Caco-2 (cell line): ENCODE measurements around the gene GPRIN1. TPM values are rescaled to one million over a fixed set of nuclear protein-coding genes. Genes with fewer than 3 reads are reported as not detected.

Experiments
- BruUV-seq: library from RNA; stranded (reverse); fragments of 400-500 nt; replicated peaks from 2 replicates; lab custom pipeline; 2021; lab: Mats Ljungman, UMichigan
- CTCF ChIA-PET: fragments of 300-600 bp; sonication (Branson Sonifier 250); formaldehyde crosslinking; loops from one replicate; lab custom pipeline; 2022; ENCODE audit warnings: antibody characterized with exemption; lab: Charles Lee
- POLR2A ChIA-PET: fragments of 300-600 bp; sonication (Branson Sonifier 250); formaldehyde crosslinking; loops from one replicate; lab custom pipeline; 2022; ENCODE audit warnings: antibody characterized with exemption; lab: Charles Lee
- DNase-seq, 2 experiments: peaks; one replicate each; pipeline versions ENCODE4 v3.0.0 to v3.0.0-alpha.2; 2020 to 2022
- H3K27me3 ChIP-seq: replicated peaks from 2 replicates; pipeline ENCODE4 v1.6.0; 2011; ENCODE audit warnings: low read length; ENCODE audit not compliant: control insufficient read depth, insufficient read depth
- H3K36me3 ChIP-seq: 2 replicates; pipeline ENCODE4 v1.5.1; 2011; ENCODE audit warnings: low read length; ENCODE audit not compliant: control insufficient read depth, insufficient read depth
- H3K4me1 ChIP-seq: fragments of 250-450 bp; sonication (Bioruptor Pico); 2 replicates; pipeline ENCODE4 v1.5.1; 2020; ENCODE audit warnings: mild to moderate bottlenecking
- H3K4me3 ChIP-seq: 2 replicates; pipeline ENCODE4 v1.5.1; 2011; ENCODE audit warnings: low read depth, mild to moderate bottlenecking, control low read depth, low read length
- H3K9me3 ChIP-seq: fragments of 250-450 bp; sonication (Bioruptor Pico); 2 replicates; pipeline ENCODE4 v1.5.1; 2020; ENCODE audit warnings: mild to moderate bottlenecking, moderate library complexity
- H3K27ac Mint-ChIP-seq: one replicate; pipeline ENCODE4 v1.8.0; 2022; ENCODE audit warnings: mixed read lengths; ENCODE audit not compliant: unreplicated experiment
- H3K27me3 Mint-ChIP-seq: one replicate; pipeline ENCODE4 v1.8.0; 2022; ENCODE audit warnings: mixed read lengths; ENCODE audit not compliant: insufficient read depth, unreplicated experiment
- H3K36me3 Mint-ChIP-seq: one replicate; pipeline ENCODE4 v1.8.0; 2022; ENCODE audit warnings: mild to moderate bottlenecking, mixed read lengths; ENCODE audit not compliant: insufficient read depth, unreplicated experiment
- H3K4me1 Mint-ChIP-seq: one replicate; pipeline ENCODE4 v1.8.0; 2022; ENCODE audit warnings: low read depth, mixed read lengths; ENCODE audit not compliant: unreplicated experiment
- H3K4me3 Mint-ChIP-seq: one replicate; pipeline ENCODE4 v1.8.0; 2022; ENCODE audit warnings: mild to moderate bottlenecking, moderate library complexity, mixed read lengths; ENCODE audit not compliant: unreplicated experiment
- H3K9me3 Mint-ChIP-seq: one replicate; pipeline ENCODE4 v1.8.0; 2022; ENCODE audit warnings: mixed read lengths; ENCODE audit not compliant: unreplicated experiment
- CTCF ChIP-seq, 2 experiments: fragments of 200-600 bp in 1 of 2; IDR thresholded peaks; 1 replicate in 1 of 2; 2 replicates in 1 of 2; pipeline versions ENCODE4 v1.5.1 to v1.8.0; 2011 to 2022; ENCODE audit warnings: antibody characterized with exemption in 1 of 2, control low read depth in 1 of 2, inconsistent platforms in 1 of 2, low read depth in 1 of 2, low read length in 1 of 2, mild to moderate bottlenecking in 1 of 2, moderate library complexity in 1 of 2; ENCODE audit not compliant: insufficient read depth in 1 of 2, severe bottlenecking in 1 of 2, unreplicated experiment in 1 of 2
- intact Hi-C: fragments of 100-400 bp; cut with micrococcal nuclease; formaldehyde crosslinking; loops from one replicate; pipeline ENCODE4 v1.10.0; 2022; ENCODE audit not compliant: unreplicated experiment
- total RNA-seq: library from RNA; stranded (reverse); gene quantifications from 2 replicates; pipeline ENCODE4 v1.2.3, GENCODE V29; 2022

GPRIN1 gene
- total RNA-seq, 1 experiment from 2014 or later: 3.9 TPM

GRCh38 chr5:176624938-176625337, 15.0 kb upstream of the GPRIN1 start:
- no TSS peak for BruUV-seq
- intact Hi-C loops: no loop called here
- CTCF ChIA-PET: no interaction called here
- peaks cover 7% of the 10 kb centered on the region for H3K4me1 ChIP-seq
- no peaks in the 10 kb centered on the region for H3K36me3 Mint-ChIP-seq
- H3K4me3 Mint-ChIP-seq: no peak overlapping the region
- H3K27me3 Mint-ChIP-seq: peaks cover 32% of the 10 kb centered on the region
- H3K9me3 ChIP-seq: no peaks in the 10 kb centered on the region
- DNase-seq: no peak
- H3K27ac Mint-ChIP-seq: no peak overlapping the region
- no peaks in the 10 kb centered on the region for H3K9me3 Mint-ChIP-seq
- peaks cover 9% of the 10 kb centered on the region for H3K27me3 ChIP-seq
- H3K4me3 ChIP-seq: no peak overlapping the region
- POLR2A ChIA-PET: no interaction called here
- no peak for TF ChIP-seq CTCF (IDR thresholded peaks at IDR 0.05; ENCODE audit: insufficient read depth in 1 of 2, low read depth in 1 of 2, low read length in 1 of 2, severe bottlenecking in 1 of 2, unreplicated experiment in 1 of 2)
- no peaks in the 10 kb centered on the region for H3K4me1 Mint-ChIP-seq
- no peaks in the 10 kb centered on the region for H3K36me3 ChIP-seq

GRCh38 chr5:176624142-176624541, 14.2 kb upstream of the GPRIN1 start:
- CTCF ChIA-PET: no interaction called here
- POLR2A ChIA-PET: no interaction called here
- Mint-ChIP-seq H3K27me3 (peaks cover 34% of the 10 kb centered on the region), H3K4me1 (no peaks in the 10 kb centered on the region), H3K27ac (no peak overlapping the region), H3K36me3 (no peaks in the 10 kb centered on the region), H3K4me3 (no peak overlapping the region), H3K9me3 (no peaks in the 10 kb centered on the region)
- intact Hi-C loops: no loop called here
- no peaks in the 10 kb centered on the region for H3K36me3 ChIP-seq
- no peak for TF ChIP-seq CTCF (IDR thresholded peaks at IDR 0.05; ENCODE audit: insufficient read depth in 1 of 2, low read depth in 1 of 2, low read length in 1 of 2, severe bottlenecking in 1 of 2, unreplicated experiment in 1 of 2)
- no TSS peak for BruUV-seq
- no peak overlapping the region for H3K4me3 ChIP-seq
- H3K9me3 ChIP-seq: no peaks in the 10 kb centered on the region
- H3K4me1 ChIP-seq: peaks cover 6% of the 10 kb centered on the region; the same call in 1 of the 2 replicates
- H3K27me3 ChIP-seq: peaks cover 9% of the 10 kb centered on the region
- DNase-seq: no peak

GRCh38 chr5:176621661-176622079, 11.7 kb upstream of the GPRIN1 start:
- POLR2A ChIA-PET: no interaction called here

More at GRCh38 chr5:176621661-176622079, 11.7 kb upstream of the GPRIN1 start:
- H3K27me3 ChIP-seq: peaks cover 7% of the 10 kb centered on the region
- no peaks in the 10 kb centered on the region for H3K4me1 Mint-ChIP-seq
- intact Hi-C loops: no loop called here
- no peak overlapping the region for H3K27ac Mint-ChIP-seq
- no TSS peak for BruUV-seq
- H3K4me3 Mint-ChIP-seq: no peak overlapping the region
- peaks cover 6% of the 10 kb centered on the region; the same call in 1 of the 2 replicates for H3K4me1 ChIP-seq
- no peaks in the 10 kb centered on the region for H3K36me3 Mint-ChIP-seq
- H3K9me3 Mint-ChIP-seq: no peaks in the 10 kb centered on the region
- peaks cover 27% of the 10 kb centered on the region for H3K27me3 Mint-ChIP-seq
- CTCF ChIA-PET: no interaction called here
- DNase-seq: no peak
- no peak overlapping the region for H3K4me3 ChIP-seq
- H3K9me3 ChIP-seq: no peaks in the 10 kb centered on the region
- TF ChIP-seq CTCF (IDR thresholded peaks at IDR 0.05; ENCODE audit: insufficient read depth in 1 of 2, low read depth in 1 of 2, low read length in 1 of 2, severe bottlenecking in 1 of 2, unreplicated experiment in 1 of 2): no peak
- H3K36me3 ChIP-seq: no peaks in the 10 kb centered on the region
